Diencephalon (tissue), 1 donor: ENCODE data around the gene CLPTM1. TPM values are rescaled to one million over a fixed set of nuclear protein-coding genes. Genes with fewer than 3 reads are reported as not detected.

Experiments used
- total RNA-seq: library from RNA; depleted of rRNA; stranded (reverse); fragments of >200 nt; gene quantifications from one replicate; pipeline ENCODE4 v1.2.3, GENCODE V29; 2014

Gene CLPTM1, protein sequence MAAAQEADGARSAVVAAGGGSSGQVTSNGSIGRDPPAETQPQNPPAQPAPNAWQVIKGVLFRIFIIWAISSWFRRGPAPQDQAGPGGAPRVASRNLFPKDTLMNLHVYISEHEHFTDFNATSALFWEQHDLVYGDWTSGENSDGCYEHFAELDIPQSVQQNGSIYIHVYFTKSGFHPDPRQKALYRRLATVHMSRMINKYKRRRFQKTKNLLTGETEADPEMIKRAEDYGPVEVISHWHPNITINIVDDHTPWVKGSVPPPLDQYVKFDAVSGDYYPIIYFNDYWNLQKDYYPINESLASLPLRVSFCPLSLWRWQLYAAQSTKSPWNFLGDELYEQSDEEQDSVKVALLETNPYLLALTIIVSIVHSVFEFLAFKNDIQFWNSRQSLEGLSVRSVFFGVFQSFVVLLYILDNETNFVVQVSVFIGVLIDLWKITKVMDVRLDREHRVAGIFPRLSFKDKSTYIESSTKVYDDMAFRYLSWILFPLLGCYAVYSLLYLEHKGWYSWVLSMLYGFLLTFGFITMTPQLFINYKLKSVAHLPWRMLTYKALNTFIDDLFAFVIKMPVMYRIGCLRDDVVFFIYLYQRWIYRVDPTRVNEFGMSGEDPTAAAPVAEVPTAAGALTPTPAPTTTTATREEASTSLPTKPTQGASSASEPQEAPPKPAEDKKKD
- total RNA-seq = 71.7 TPM

DNA sequence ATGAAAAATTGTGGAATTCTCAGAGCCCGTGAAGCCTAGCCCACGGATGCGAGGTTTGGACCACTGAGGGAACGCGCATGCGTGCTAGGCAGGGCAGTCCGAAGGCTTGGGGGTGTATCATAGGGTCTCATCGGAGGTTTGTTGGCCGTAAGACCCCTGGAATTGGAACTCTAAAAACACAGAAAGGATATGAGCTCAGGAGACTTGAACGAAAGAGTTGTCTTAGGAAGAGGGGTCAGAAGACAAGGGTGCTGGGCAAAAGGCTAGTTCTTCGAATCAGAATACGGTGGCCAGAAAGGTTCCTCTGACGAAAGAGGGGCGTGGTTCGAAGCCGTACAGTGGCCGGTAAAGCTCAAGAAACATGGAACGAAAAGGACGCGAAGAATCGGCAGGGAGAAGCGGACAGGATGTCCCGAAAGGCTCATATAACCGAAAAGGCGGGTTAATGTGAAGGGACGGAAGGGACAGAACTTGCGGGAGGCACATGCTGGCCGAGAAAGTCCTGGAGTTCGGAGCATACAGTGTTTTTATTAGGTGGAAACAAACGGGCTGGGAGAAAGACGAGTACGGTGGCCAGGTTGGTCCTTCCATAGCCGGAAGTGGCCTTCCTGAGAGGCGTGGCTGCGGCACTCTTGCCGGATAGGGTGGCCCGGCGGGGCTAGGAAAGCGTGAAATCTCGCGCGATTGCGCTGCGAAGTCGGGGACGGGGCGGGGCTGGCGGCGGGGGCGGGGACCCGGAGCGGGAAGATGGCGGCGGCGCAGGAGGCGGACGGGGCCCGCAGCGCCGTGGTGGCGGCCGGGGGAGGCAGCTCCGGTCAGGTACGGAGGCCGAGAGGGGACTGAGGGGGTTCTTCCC lies at the start of gene CLPTM1:
TSS of gene CLPTM1 (plus strand) at position 732 of the 856 bp plus-strand sequence. CDS start at position 748, 16 bp downstream.

DNA sequence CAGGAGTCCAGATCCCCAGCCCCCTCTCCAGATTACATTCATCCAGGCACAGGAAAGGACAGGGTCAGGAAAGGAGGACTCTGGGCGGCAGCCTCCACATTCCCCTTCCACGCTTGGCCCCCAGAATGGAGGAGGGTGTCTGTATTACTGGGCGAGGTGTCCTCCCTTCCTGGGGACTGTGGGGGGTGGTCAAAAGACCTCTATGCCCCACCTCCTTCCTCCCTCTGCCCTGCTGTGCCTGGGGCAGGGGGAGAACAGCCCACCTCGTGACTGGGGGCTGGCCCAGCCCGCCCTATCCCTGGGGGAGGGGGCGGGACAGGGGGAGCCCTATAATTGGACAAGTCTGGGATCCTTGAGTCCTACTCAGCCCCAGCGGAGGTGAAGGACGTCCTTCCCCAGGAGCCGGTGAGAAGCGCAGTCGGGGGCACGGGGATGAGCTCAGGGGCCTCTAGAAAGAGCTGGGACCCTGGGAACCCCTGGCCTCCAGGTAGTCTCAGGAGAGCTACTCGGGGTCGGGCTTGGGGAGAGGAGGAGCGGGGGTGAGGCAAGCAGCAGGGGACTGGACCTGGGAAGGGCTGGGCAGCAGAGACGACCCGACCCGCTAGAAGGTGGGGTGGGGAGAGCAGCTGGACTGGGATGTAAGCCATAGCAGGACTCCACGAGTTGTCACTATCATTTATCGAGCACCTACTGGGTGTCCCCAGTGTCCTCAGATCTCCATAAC lies 49.6 kb upstream of the CLPTM1 start, which contains the start of gene APOE:
TSS of gene APOE (plus strand) at position 360 of the 724 bp plus-strand sequence. CDS start 829 bp downstream, outside the sequence.

DNA sequence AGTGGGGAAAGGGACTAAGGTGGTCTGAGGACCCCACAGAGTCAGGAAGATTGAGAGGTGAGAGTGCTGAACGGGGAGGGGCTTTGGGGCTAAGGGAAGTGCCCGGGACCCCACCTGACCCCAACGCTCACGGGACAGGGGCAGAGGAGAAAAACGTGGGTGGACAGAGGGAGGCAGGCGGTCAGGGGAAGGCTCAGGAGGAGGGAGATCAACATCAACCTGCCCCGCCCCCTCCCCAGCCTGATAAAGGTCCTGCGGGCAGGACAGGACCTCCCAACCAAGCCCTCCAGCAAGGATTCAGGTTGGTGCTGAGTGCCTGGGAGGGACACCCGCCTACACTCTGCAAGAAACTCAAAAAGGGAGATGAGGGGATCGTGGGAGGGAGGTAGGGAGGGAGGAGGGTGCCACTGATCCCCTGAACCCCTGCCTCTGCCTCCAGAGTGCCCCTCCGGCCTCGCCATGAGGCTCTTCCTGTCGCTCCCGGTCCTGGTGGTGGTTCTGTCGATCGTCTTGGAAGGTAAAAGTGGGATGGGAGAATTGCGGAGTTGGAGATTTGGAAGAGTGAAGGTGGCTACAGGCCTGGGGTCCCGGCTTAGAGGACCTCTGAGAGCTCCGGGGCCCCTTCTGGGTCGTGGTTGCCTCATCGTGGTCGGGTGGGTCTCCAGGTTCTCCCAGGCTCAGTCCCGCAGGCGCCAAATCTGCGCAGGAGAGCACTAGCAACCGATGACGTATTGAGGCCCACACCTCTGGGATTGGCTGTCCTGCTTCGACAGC lies 40.6 kb upstream of the CLPTM1 start, which contains the start of gene APOC1:
TSS of gene APOC1 (plus strand) at position 176 of the 774 bp plus-strand sequence. CDS start at position 460, 284 bp downstream.

DNA sequence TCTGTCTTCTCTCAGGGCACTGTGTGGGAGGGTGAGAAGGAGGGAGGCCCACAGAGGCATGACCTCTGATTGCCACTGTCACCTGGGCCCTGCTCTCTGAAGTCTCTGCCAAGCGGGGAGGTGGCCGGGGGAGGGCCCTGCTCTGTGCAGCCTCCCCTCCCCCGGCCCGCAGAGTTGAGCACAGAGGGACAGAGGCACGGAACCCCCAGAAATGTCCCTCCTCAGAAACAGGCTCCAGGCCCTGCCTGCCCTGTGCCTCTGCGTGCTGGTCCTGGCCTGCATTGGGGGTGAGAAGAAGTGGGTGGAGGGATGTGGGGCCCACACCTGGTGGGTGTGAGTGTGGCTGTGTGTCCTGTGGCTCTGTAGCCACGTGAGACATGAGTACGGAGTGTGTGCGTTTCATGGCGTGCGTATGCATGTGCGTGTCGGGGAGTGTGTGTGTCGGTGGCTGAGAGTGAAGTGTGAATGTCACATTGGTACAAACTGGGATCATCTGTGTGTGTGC lies 13.1 kb upstream of the CLPTM1 start, which contains the start of gene APOC4:
TSS of gene APOC4 (plus strand) at position 171 of the 505 bp plus-strand sequence. CDS start at position 212, 41 bp downstream.

DNA sequence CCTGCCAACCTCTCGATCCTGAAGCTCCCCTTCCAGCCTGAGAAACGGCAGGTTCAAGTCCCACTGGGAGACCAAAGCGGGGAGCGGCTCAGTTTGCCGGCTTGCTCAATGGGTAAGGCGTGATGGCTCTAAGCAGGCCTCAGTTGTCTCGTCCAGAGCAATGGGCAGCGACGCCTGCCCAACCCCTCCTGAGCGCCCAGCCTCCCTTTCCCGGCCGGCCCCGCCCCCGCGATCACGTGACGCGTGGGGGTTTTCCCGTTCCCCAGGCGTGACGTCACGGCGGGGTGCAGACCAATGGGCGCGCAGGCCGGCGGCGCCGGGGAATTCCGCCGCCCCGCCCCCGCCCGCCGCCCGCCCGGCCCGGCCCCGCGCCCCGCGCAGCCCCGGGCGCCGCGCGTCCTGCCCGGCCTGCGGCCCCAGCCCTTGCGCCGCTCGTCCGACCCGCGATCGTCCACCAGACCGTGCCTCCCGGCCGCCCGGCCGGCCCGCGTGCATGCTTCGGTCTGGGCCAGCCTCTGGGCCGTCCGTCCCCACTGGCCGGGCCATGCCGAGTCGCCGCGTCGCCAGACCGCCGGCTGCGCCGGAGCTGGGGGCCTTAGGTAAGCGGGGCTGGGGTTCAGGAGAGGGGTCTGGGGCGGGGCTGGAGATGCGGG lies 46.0 kb downstream of the CLPTM1 start, which contains the start of gene RELB:
TSS of gene RELB (plus strand) at position 378 of the 653 bp plus-strand sequence. CDS start at position 494, 116 bp downstream.

DNA sequence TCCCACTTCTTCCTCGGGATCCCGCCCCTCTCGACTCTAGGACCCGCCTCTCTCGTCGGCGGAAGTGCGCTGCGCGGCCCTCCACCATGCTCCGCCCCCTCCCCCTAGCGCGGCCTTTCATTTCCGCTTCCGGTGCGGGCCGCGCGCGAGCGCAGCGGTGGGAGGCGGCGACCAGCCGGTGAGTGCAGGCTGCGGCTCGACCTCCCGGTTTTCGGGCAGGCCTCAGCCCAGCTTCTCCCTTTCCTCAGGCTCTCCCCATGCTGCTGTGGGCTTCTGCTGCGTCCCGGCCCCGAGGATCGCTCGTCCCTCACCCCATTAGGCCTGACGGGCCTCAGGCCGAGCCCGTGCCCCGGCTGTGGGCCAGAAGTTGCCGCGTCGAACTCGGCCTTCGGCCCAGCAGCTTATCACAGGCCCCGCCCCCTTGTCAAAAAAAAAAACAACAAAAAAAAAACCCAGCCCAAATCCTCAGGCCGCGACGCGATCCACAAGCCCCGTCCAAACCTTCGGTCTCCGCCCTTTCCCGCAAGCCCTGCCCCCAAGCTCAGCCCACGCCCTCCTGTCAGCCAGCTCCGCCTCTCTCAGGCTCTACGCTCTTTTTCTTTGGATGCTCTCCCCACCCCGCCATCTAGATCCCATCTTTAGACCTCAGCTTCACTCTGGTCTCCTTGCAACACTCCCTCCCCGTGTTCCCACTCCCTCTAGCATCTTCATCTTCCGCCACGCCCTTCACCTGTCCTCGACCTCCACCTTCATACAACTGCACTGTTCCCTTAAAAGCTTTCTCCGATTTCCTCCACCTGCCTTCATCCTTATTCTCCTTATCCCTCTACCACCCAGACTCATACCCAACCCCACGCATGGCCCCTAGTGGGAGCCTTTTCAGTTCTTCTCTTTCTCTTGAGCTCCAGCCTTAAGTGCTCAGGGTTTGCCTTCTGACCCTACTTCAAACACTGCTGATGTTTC lies 84.0 kb downstream of the CLPTM1 start, which contains the start of gene CLASRP:
TSS of gene CLASRP (plus strand) at position 115 of the 963 bp plus-strand sequence. CDS start 1,168 bp downstream, outside the sequence.

Other genes starting within 250 kb of the CLPTM1 start
- gene BCL3, start 206.7 kb upstream of the CLPTM1 start, total RNA-seq = not detected
- gene CBLC, start 177.5 kb upstream of the CLPTM1 start, total RNA-seq = 0.23 TPM
- gene BCAM, start 146.3 kb upstream of the CLPTM1 start, total RNA-seq = 7.4 TPM
- gene NECTIN2, start 109.1 kb upstream of the CLPTM1 start, total RNA-seq = 27.5 TPM
- gene TOMM40, start 64.1 kb upstream of the CLPTM1 start, total RNA-seq = 32.3 TPM
- gene APOE, start 49.6 kb upstream of the CLPTM1 start, total RNA-seq = 260 TPM
- gene APOC1, start 40.8 kb upstream of the CLPTM1 start, total RNA-seq = 17.8 TPM
- not detected for gene APOC4, start 13.1 kb upstream of the CLPTM1 start, total RNA-seq
- 2.5 TPM for gene APOC2, start 9.3 kb upstream of the CLPTM1 start, total RNA-seq
- gene RELB, start 46.1 kb downstream of the CLPTM1 start, total RNA-seq = 1.2 TPM
- 11.3 TPM for gene CLASRP, start 83.7 kb downstream of the CLPTM1 start, total RNA-seq
- 0.69 TPM for gene ZNF296, start 121.1 kb downstream of the CLPTM1 start, total RNA-seq
- 12.5 TPM for gene GEMIN7, start 123.9 kb downstream of the CLPTM1 start, total RNA-seq
- 21.0 TPM for gene PPP1R37, start 137.8 kb downstream of the CLPTM1 start, total RNA-seq
- gene NKPD1, start 205.6 kb downstream of the CLPTM1 start, total RNA-seq = 0.69 TPM
- 7.2 TPM for gene TRAPPC6A, start 222.9 kb downstream of the CLPTM1 start, total RNA-seq
- 4.4 TPM for gene BLOC1S3, start 223.4 kb downstream of the CLPTM1 start, total RNA-seq